HG02623 (cell line): ENCODE measurements around the gene CHST8.

ENCODE experiments used
- ATAC-seq: cut with Tn5 transposase; IDR thresholded peaks from one replicate; pipeline ENCODE4 v1.9.1; 2021; ENCODE audit warnings: moderate library complexity; ENCODE audit not compliant: unreplicated experiment

The CHST8 gene

GRCh38 chr19:33671211-33671610 lies 49.5 kb downstream of the CHST8 start:
- ATAC-seq = no peak

- no peak for ATAC-seq
Observed at GRCh38 chr19:33673258-33673875, 51.6 kb downstream of the CHST8 start.

DNA sequence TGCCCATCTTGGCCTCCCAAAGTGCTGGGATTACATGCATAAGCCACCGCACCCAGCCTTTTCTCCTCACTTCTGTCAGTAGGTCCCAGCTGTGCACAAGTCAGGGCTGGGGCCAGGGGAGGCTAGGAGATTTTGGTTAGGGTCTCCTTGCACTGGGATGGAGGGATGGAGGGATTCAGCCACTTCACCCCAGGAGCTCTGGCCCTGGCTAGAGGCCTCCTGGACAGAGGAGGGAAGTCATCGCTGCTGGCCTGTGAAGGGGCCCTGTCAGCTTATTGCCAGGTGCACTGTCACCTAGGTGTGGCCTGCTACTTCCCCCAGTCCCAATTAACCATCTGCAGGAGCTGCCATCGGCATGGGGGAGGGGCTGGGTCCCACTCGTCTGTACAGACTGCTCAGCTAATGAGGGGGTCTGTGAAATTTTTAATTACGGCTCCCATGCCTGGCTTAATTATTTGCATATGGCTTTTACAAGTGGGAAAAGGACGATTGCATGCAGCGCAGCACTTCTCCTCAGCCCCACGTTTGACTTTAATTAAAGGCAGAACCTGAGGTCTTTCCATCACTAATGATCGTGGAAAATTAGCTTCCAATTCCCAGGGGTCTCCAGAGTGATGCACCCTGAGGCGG lies 52.4 kb downstream of the CHST8 start:
- no peak for ATAC-seq

DNA sequence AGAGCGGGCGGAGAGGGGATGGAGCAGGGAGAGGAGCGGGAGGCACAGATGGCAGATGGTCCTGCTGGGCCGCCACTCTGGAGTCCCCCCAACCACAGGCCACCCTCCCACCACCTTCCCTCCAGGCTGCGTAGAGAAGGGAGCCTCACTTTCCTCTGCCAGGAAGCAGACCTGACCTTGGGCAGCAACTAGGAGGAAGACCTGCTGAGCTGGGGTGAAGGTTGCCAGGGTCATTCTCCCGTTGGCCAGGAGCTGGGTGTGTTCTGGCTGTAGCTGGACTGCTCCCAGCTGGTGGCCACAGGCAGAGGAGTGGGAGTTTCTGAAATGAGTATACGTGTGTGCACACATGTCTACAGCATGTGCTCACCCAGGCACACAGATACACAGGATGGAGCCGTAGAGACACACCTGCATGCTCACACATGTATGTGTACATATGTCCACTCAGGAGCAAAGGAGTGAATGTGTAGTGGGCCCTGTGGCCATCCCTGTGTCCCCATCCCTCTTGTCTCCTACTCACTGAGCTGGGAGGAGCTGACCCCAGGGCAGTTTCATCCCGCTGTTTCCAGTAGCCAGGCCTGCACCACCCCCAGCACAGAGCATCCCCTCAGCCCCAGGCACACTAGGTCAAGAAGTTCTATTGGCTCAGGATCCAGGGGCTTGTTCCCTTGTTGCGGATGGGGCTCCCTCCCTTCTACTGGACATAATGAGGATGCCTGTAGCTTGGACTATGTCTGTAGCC lies 53.0 kb downstream of the CHST8 start:
- no peak for ATAC-seq

DNA sequence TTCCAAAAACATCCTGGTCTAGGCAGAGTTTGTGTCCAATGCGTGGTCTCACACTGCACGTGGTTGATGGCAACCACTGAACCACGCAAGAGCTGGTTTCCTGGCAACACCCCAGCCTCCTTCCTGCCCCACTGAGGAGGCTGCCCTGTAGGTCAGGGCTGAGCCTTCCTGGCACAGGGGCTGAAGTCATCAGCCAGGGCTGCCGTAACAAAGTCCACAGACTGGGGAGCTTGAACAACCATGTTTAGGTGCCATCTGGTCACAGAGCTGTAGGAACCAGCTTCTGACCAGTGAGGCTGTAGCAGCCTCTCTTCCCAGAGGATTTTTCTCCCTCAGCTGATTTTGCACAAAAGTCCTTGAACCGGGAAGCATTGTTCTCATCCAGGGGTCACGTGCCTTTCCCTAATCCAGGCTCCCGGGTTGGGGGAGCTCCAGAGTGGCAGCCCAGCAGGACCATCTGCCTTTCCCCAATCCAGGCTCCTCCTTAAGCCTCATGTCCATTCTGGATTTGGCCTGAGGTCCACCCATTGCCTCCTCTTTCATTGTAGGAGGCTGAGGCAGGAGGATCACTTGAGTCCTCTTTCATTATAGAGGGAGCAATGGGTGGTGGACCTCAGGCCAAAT lies 53.9 kb downstream of the CHST8 start:
- ATAC-seq = no peak

DNA sequence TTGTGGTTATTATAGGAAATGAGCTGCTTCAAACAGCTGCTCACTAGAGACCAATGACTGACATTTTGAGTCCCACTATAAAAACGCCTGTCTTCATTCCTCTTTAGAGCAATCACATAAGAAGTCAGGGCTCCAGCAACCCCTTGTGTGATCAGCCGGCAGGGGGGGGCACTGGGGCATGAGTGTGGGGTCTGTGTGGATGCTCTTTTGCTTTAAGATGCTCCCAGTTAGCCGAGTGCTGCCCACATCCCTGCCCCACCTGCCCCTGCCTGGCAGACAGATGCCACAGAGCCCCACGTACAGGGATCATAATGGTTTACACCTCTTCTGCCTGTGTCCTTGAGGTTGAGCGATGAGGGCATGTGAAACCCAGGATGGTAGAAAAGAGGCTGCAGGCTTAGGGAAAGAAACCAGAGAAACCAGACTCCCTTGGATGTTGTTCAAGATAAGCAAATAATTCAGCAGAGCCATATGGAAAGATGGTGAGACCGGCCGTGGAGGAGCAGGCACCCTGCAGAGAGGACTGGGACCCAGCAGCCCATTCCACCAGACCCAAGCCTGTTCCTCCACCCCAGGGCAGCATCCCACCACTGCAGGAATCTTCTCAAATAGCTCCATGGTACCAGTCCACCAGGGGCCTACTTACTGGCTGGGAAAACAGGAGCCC lies 55.4 kb downstream of the CHST8 start:
- no peak for ATAC-seq

- no peak for ATAC-seq
Observed at GRCh38 chr19:33677745-33678426, 56.1 kb downstream of the CHST8 start.

- ATAC-seq = no peak
Observed at GRCh38 chr19:33678796-33679585, 57.2 kb downstream of the CHST8 start.

DNA sequence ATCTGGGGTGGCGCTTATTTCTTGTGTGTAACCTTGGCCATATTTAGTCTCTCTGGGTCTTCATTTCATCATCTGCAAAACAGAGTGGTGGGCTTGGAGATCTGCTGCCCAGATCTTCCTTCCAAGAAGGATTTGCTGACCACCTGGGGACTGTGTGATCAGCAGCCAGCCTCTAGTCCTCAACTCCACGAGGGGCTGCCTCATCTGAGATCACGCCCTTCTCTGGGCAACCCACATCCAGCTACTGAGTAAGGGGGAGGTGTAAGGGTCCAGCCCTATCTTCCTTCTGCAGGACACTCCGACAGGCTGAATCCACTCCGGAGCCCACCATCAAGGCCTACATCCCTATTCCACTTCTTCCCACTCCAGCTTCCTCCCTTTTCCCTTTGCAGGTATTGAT lies 57.9 kb downstream of the CHST8 start:
- no peak for ATAC-seq

DNA sequence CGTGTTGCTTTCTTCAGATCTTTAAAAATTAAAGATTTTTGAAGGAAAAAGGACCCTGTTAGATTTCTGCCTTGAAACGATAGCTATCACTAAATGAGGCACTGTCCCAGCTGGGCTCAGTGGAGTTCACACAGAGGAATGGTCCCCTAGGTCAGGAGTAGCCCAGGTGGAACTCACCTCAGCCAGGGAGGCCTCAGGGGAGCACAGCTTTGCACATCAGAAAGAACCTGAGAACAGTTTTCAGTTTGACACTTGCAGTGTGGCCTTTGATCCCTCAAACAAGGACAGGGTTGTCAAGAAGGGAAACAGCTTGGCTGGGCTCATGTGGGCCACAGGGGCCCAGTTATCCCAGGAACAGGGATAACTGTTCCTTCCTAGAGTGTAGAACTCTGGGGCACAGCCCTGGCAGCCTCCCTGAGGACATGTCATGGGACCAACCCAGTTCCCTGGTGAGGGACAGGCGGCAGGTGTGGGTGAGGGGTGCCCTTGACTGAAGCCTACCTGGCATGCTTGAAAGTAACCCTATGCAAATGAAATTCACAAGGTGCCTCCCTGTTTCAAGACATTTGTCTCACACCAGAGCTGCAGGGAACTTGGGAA lies 59.4 kb downstream of the CHST8 start:
- ATAC-seq = no peak

GRCh38 chr19:33683881-33684537 lies 62.3 kb downstream of the CHST8 start:
- no peak for ATAC-seq

- no peak for ATAC-seq
Observed at GRCh38 chr19:33684538-33685232, 62.9 kb downstream of the CHST8 start.

GRCh38 chr19:33685541-33685940 lies 63.8 kb downstream of the CHST8 start:
- ATAC-seq = no peak

DNA sequence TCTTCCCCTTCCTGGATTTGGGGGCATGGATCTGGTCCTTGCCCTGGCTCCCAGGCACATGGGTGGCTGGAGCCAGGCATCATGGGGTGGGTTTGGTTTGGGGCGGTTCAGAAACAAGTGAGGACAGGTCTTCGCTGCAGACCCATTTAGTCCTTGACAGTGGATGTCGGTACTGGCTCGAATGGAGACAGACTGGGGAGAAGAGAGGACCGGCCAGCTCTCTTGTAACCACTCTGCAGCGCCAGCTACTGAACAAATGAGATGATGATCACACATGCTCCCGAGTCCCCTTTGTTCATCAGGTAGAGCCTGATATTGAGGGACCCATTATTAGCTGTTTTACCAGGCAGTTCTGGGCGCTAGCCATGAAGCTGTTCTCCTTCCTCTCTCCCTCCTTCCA lies 64.5 kb downstream of the CHST8 start:
- no peak for ATAC-seq

- no peak for ATAC-seq
Observed at GRCh38 chr19:33686687-33687480, 65.1 kb downstream of the CHST8 start.

- ATAC-seq = no peak
Observed at GRCh38 chr19:33687481-33688170, 65.9 kb downstream of the CHST8 start.
